Esophagus (tissue), 2 donors: ENCODE data around the gene DAPK2. TPM values are rescaled to one million over a fixed set of nuclear protein-coding genes. Genes with fewer than 3 reads are reported as not detected.

ENCODE experiments used
- H3K27ac ChIP-seq, 2 donors: one replicate each; pipeline ENCODE4 v1.5.1; 2013; ENCODE audit warnings: low read depth in 2 of 2, mild to moderate bottlenecking in 2 of 2, inconsistent platforms in 1 of 2, low read length in 1 of 2, moderate library complexity in 1 of 2
- H3K27me3 ChIP-seq, 2 donors: one replicate each; pipeline ENCODE4 v1.6.1; 2013; ENCODE audit warnings: low read length in 2 of 2, control low read depth in 1 of 2, mild to moderate bottlenecking in 1 of 2; ENCODE audit not compliant: insufficient read depth in 2 of 2, control insufficient read depth in 1 of 2
- H3K36me3 ChIP-seq, 2 donors: one replicate each; pipeline ENCODE4 v1.6.1; 2013; ENCODE audit warnings: low read length in 1 of 2; ENCODE audit not compliant: control insufficient read depth in 2 of 2, insufficient read depth in 2 of 2
- H3K4me1 ChIP-seq, 2 donors: one replicate each; pipeline ENCODE4 v1.6.1; 2013; ENCODE audit warnings: low read length in 1 of 2; ENCODE audit not compliant: control insufficient read depth in 2 of 2, insufficient read depth in 2 of 2
- H3K4me3 ChIP-seq, 2 donors: one replicate each; pipeline ENCODE4 v1.5.1; 2013; ENCODE audit warnings: low read length in 2 of 2, mild to moderate bottlenecking in 2 of 2, low read depth in 1 of 2, moderate library complexity in 1 of 2
- H3K9me3 ChIP-seq, 2 donors: one replicate each; pipeline ENCODE4 v1.6.1; 2013; ENCODE audit warnings: mild to moderate bottlenecking in 2 of 2, low read depth in 1 of 2, low read length in 1 of 2, moderate library complexity in 1 of 2; ENCODE audit not compliant: control insufficient read depth in 2 of 2, insufficient read depth in 1 of 2
- WGBS, 2 donors: extraction: QIAGEN DNeasy Blood & Tissue Kit; methylation state at CpG; one replicate each; pipeline ENCODE4 v1.1.7; 2013; 5-methylcytosine and 5-hydroxymethylcytosine counted together
- polyA plus RNA-seq, 2 donors: library from polyadenylated mRNA; stranded (reverse); fragments of 200-250 nt; gene quantifications; one replicate each; pipeline ENCODE4 v1.2.3, GENCODE V29; 2013
- donor health status: healthy with polysubstance abuse.
- donor health status: Bipolar disorder and iron deficiency.

Gene DAPK2
- polyA plus RNA-seq, 2 donors = 1.9 to 8.9 TPM

DNA sequence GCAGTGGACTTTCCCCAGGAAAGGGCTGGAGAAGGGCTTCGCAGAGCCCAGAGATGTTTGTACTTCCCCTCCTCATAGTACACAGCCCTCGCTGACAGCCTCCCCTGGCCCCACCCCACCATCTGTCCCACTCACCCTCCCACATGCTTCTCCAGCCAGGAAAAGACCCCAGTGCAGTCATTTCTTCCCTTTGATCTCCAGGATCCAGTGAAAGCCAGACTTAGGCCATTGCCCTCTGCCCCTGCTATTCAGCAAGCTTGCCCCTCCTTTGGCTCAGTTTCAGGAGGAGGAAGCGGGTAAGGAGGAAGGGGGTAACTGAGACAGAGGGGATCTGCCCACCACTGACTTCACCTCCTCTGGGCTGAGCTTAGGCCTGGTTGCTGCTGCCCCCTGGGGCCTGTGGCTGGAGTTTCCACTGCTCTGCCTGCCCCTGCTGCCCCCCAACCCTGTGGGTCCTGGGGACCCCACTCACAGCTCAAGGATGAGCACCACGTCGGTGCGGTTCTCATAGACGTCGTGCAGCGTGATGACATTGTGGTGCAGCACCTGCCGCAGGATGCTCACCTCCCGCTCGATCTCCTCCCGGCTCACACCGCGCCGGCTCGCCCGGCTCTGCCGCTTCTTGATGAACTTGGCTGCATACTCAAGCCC lies 63.1 kb downstream of the DAPK2 start:
- no peaks in the 10 kb centered on the region for H3K27me3 ChIP-seq
- no peaks in the 10 kb centered on the region for H3K9me3 ChIP-seq
- WGBS, 2 donors = 92% methylated on average over 19 of the region's 19 CpGs
- H3K27ac ChIP-seq = no peak overlapping the region
- peaks cover 0 to 2% of the 10 kb centered on the region in 2 donors for H3K36me3 ChIP-seq
- no peak overlapping the region for H3K4me3 ChIP-seq
- H3K4me1 ChIP-seq = no peaks in the 10 kb centered on the region

DNA sequence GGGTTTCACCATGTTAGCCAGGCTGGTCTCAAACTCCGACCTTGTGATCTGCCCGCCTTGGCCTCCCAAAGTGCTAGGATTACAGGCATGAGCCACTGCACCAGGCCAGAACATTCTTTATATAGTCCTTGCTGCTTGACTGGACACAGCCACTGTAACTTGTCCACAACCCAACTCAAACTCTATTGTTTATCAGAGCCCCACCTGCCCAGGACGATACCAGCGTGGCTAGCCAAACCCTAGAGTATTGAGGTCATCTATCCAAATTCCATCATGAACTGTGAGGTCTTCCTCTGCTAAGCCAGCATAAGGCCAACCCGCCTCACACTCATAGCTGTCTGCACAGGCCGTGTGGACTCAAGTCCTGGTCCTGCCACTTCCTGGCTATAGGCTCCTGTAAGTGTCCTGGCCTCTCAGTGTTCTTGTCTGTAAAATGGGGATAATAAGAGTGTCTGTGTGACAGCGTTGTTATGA lies 63.9 kb downstream of the DAPK2 start:
- Histone ChIP-seq H3K4me3 (no peak overlapping the region), H3K27ac (no peak overlapping the region), H3K9me3 (no peaks in the 10 kb centered on the region), H3K36me3 (peaks cover 0 to 2% of the 10 kb centered on the region in 2 donors), H3K4me1 (no peaks in the 10 kb centered on the region), H3K27me3 (no peaks in the 10 kb centered on the region)
- WGBS, 2 donors = 75 to 80% methylated on average over 7 of the region's 7 CpGs

- H3K9me3 ChIP-seq = no peaks in the 10 kb centered on the region
- H3K36me3 ChIP-seq = peaks cover 0 to 2% of the 10 kb centered on the region in 2 donors
- H3K27ac ChIP-seq = no peak overlapping the region
- no peaks in the 10 kb centered on the region for H3K27me3 ChIP-seq
- WGBS, 2 donors = 72 to 76% methylated on average over 13 of the region's 13 CpGs
- peaks cover 0 to 3% of the 10 kb centered on the region in 2 donors for H3K4me1 ChIP-seq
- no peak overlapping the region for H3K4me3 ChIP-seq
These were observed 64.5 kb downstream of the DAPK2 start for GRCh38 chr15:63981596-63982320.

GRCh38 chr15:63979262-63979793 lies 67.0 kb downstream of the DAPK2 start:
- 47 to 84% methylated on average over 6 of the region's 6 CpGs for WGBS, 2 donors
- H3K4me3 ChIP-seq = no peak overlapping the region
- peaks cover 0 to 3% of the 10 kb centered on the region in 2 donors for H3K4me1 ChIP-seq
- H3K36me3 ChIP-seq = peaks cover 0 to 2% of the 10 kb centered on the region in 2 donors
- no peak overlapping the region for H3K27ac ChIP-seq
- no peaks in the 10 kb centered on the region for H3K9me3 ChIP-seq
- H3K27me3 ChIP-seq = no peaks in the 10 kb centered on the region

DNA sequence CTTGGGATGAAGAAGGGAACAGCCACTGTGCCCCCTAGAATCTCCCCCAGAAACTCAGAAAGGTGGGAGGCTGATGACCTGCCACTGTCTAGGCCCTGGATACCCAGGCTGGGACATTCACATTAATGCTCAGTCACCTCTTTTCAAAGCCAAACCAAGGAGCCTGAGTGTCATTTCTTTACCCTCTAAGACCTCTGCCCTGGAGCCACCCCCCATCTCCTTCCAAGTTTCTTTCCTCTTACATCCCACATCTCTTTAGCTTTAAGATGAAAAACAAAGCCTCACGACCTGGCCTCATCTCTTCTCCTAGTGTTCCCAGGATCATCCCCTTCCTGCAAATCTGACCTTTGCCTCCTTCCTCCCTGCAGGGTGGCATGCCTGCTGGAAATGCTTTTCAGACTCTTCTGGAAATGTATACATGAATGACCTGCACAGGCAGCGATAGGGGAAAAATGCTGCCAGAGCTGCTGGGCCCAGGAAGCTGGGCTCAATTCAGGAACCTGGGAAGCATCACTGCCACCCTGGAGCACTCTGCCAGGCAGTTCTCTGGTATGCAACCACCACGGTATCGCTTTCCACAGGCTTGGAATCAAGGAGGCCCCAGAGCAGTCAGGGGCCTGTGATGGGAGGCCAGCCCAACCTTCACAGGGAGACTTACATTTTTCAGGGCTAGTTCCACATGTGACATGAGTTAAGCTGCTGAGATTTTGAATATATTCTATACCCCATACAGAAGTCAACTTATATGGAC lies 67.6 kb downstream of the DAPK2 start:
- Histone ChIP-seq H3K4me1 (peaks cover 0 to 3% of the 10 kb centered on the region in 2 donors), H3K4me3 (no peak overlapping the region), H3K36me3 (peaks cover 0 to 2% of the 10 kb centered on the region in 2 donors), H3K27ac (no peak overlapping the region), H3K27me3 (no peaks in the 10 kb centered on the region), H3K9me3 (no peaks in the 10 kb centered on the region)
- 72 to 75% methylated on average over 4 of the region's 4 CpGs for WGBS, 2 donors

- Histone ChIP-seq H3K36me3 (peaks cover 0 to 2% of the 10 kb centered on the region in 2 donors), H3K27ac (no peak overlapping the region), H3K4me1 (peaks cover 0 to 5% of the 10 kb centered on the region in 2 donors), H3K27me3 (no peaks in the 10 kb centered on the region), H3K9me3 (no peaks in the 10 kb centered on the region), H3K4me3 (no peak overlapping the region)
- 70 to 98% methylated on average over 2 of the region's 2 CpGs for WGBS, 2 donors
These were observed 69.2 kb downstream of the DAPK2 start for GRCh38 chr15:63977119-63977518.

DNA sequence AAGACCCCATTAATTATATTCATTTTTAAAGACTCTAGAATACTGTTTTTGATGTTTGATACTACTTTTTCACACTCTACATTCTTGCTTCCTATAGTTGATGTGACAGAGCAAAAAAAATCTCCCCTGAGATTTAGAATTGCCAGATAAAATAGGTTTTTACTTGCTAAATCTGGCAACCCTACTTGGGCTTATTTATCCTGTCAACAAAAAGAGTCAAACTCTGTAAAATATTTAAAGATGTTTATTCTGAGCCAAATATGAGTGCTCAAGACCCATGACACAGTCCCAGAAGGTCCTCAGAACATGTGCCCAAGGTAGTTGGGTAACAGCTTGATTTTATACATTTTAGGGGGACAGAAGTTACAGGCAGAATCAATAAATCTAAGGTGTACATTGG lies 72.3 kb downstream of the DAPK2 start:
- peaks cover 0 to 5% of the 10 kb centered on the region in 2 donors for H3K4me1 ChIP-seq
- H3K4me3 ChIP-seq = no peak overlapping the region
- H3K27ac ChIP-seq = no peak overlapping the region
- H3K27me3 ChIP-seq = no peaks in the 10 kb centered on the region
- H3K36me3 ChIP-seq = no peaks in the 10 kb centered on the region
- no peaks in the 10 kb centered on the region for H3K9me3 ChIP-seq

GRCh38 chr15:63973212-63974009 lies 72.9 kb downstream of the DAPK2 start:
- peaks cover 0 to 5% of the 10 kb centered on the region in 2 donors for H3K4me1 ChIP-seq
- no peak overlapping the region for H3K27ac ChIP-seq
- no peaks in the 10 kb centered on the region for H3K36me3 ChIP-seq
- no peaks in the 10 kb centered on the region for H3K27me3 ChIP-seq
- no peak overlapping the region for H3K4me3 ChIP-seq
- H3K9me3 ChIP-seq = peaks cover 0 to 3% of the 10 kb centered on the region in 2 donors
- WGBS, 2 donors = 20 to 30% methylated on average over 2 of the region's 2 CpGs

GRCh38 chr15:63972801-63973200 lies 73.5 kb downstream of the DAPK2 start:
- WGBS, 2 donors = 52 to 56% methylated on average over 1 of the region's 1 CpG
- Histone ChIP-seq H3K9me3 (peaks cover 0 to 3% of the 10 kb centered on the region in 2 donors), H3K27ac (no peak overlapping the region), H3K36me3 (no peaks in the 10 kb centered on the region), H3K27me3 (no peaks in the 10 kb centered on the region), H3K4me3 (no peak overlapping the region), H3K4me1 (peaks cover 0 to 5% of the 10 kb centered on the region in 2 donors)
